ENCODE data around the gene CBX7. TPM values are rescaled to one million over a fixed set of nuclear protein-coding genes. Genes with fewer than 3 reads are reported as not detected.

Gene CBX7
- polyA plus RNA-seq (2013, experiment 1 of 2), result 1.5 TPM
- 1.3 TPM for polyA plus RNA-seq (2013, experiment 2 of 2)

DNA sequence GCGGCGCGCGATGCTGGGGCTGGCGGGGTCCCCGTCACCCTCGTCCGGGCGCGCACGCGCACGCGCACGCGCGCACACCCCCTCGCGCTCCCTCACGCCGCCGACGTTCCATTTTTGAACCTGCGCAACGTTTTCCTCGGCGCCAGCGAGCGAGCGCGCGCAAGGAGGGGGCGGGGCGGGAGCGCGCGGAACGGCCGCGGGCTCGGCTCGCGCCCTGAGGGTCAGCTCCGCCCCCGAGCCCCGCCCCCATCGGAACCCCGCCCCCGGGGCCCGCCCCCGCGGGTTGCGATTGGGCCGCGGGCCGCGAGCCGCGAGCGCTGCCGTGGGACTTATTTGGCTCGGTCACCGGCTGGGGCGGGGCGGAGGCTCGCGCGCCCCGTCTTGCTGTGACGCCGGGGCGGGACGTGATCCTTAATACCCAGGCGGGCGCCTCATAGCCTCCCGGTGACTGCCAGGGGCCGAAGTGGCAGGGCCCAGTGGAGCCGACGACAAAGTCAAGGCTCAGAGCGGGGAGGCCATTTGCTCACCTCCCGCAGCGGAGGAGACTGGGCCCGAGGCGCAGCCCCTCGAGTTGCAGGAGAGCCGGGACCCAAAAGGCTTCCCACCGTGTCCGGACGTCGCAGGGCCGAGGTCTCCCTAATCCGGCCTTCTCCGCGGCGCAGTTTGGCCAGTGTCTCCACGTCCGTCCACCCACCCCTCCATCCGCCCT lies at the start of gene CBX7:
CBX7 (minus strand) TSS at position 170 of the 709 bp plus-strand sequence. CDS start 236 bp downstream, outside the sequence.
- H4K5ac ChIP-seq (ENCODE audit: low read length), result no peak within 1 kb of the TSS
- peak within 1 kb of the TSS; percentile 48 for H3K4me3 ChIP-seq (ENCODE audit: low read length)
- DNase-seq, result peak; percentile 83
- H2AK5ac ChIP-seq (ENCODE audit: low read length), result no peak within 1 kb of the TSS
- no peak within 1 kb of the TSS for H3K27ac ChIP-seq (ENCODE audit: low read depth, low read length)
- no peak within 1 kb of the TSS for H2BK15ac ChIP-seq (replicated peaks; ENCODE audit: low read depth)
- H2BK120ac ChIP-seq (ENCODE audit: low read depth, low read length), result no peak within 1 kb of the TSS
- H3K79me1 ChIP-seq (ENCODE audit: low read length), result no peaks in the 10 kb centered on the region
- H3K9ac ChIP-seq (ENCODE audit: low read length), result peak within 1 kb of the TSS; percentile 74
- no peak within 1 kb of the TSS for H4K8ac ChIP-seq (ENCODE audit: low read depth, low read length)
- H3K23ac ChIP-seq (ENCODE audit: low read length), result peak within 1 kb of the TSS; percentile 19
- peak within 1 kb of the TSS; percentile 88 for H3K56ac ChIP-seq (ENCODE audit: low read length)
- peak within 1 kb of the TSS; percentile 69 for H3K4me2 ChIP-seq (ENCODE audit: low read length)
- H3K27me3 ChIP-seq (ENCODE audit: insufficient read depth, low read length, poor library complexity), result peaks cover 5% of the 10 kb centered on the region
- no peak within 1 kb of the TSS for H2BK5ac ChIP-seq (ENCODE audit: low read length)
- H3K4ac ChIP-seq (ENCODE audit: low read depth, low read length), result peak within 1 kb of the TSS; percentile 25
- peak within 1 kb of the TSS; percentile 54 for H3K18ac ChIP-seq (ENCODE audit: low read length)
- no CpG with 5 or more reads among the region's 98 CpGs for WGBS (ENCODE audit: extremely low coverage, insufficient coverage, low lambda C conversion rate)
- no peaks in the 10 kb centered on the region for H3K79me2 ChIP-seq (ENCODE audit: control insufficient read depth, insufficient read depth, low read length)
- H3K36me3 ChIP-seq (ENCODE audit: control insufficient read depth, insufficient read depth, low read length), result no peaks in the 10 kb centered on the region
- no peaks in the 10 kb centered on the region for H3K4me1 ChIP-seq (ENCODE audit: control insufficient read depth, low read depth, low read length)

DNA sequence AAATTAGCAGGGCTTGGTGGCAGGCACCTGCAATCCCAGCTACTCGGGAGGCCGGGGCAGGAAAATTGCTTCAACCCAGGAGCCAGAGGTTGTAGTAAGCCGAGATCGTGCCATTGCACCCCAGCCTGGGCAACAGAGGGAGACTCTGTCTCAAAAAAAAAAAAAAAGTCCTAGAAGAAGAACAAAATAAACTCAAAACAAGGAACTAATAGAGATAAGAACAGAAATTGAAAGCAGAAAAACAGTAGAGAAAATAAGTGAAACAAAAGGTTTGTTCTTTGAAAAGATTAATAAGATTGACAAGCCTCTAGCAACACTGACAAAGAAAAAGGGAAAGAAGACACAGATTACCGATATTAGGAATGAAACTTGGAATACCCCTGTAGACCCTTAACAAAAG lies 45.1 kb upstream of the CBX7 start:
- Histone ChIP-seq H3K27ac (ENCODE audit: low read depth, low read length) (no peak overlapping the region), H2BK5ac (ENCODE audit: low read length) (no peak overlapping the region), H3K79me1 (ENCODE audit: low read length) (no peaks in the 10 kb centered on the region), H2AK5ac (ENCODE audit: low read length) (no peak overlapping the region), H3K36me3 (ENCODE audit: control insufficient read depth, insufficient read depth, low read length) (no peaks in the 10 kb centered on the region), H3K23ac (ENCODE audit: low read length) (no peak overlapping the region), H3K4ac (ENCODE audit: low read depth, low read length) (no peak overlapping the region), H4K8ac (ENCODE audit: low read depth, low read length) (no peak overlapping the region), H3K4me2 (ENCODE audit: low read length) (no peak overlapping the region), H3K9ac (ENCODE audit: low read length) (no peak overlapping the region), H3K27me3 (ENCODE audit: insufficient read depth, low read length, poor library complexity) (no peaks in the 10 kb centered on the region), H2BK120ac (ENCODE audit: low read depth, low read length) (no peak overlapping the region), H4K5ac (ENCODE audit: low read length) (no peak overlapping the region), H3K56ac (ENCODE audit: low read length) (no peak overlapping the region), H3K79me2 (ENCODE audit: control insufficient read depth, insufficient read depth, low read length) (no peaks in the 10 kb centered on the region), H3K4me3 (ENCODE audit: low read length) (no peak overlapping the region), H3K4me1 (ENCODE audit: control insufficient read depth, low read depth, low read length) (no peaks in the 10 kb centered on the region), H2BK15ac (replicated peaks; ENCODE audit: low read depth) (no peak overlapping the region), H3K18ac (ENCODE audit: low read length) (no peak overlapping the region)
- WGBS (ENCODE audit: extremely low coverage, insufficient coverage, low lambda C conversion rate), result no CpG with 5 or more reads among the region's 5 CpGs
- no peak for DNase-seq

DNA sequence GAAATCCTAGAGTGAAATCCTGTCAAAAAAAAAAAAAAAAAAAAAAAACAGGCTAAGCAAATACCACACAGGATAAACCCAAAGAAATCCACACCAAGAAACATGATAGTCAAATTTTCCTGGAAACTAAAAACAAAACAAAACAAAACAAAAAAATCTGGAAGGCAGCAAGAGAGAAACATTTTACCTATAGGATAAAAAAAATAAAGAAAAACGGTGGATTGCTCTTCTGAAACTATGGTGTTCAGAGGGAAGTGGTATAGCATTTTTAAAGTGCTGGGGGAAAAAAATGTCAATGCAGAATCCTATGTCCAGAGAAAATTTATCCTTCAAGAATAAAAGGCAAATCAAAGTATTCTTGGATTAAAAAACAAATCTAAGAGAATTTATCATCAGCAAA lies 41.6 kb upstream of the CBX7 start:
- Histone ChIP-seq H3K4ac (ENCODE audit: low read depth, low read length) (no peak overlapping the region), H2BK120ac (ENCODE audit: low read depth, low read length) (no peak overlapping the region), H2BK15ac (replicated peaks; ENCODE audit: low read depth) (no peak overlapping the region), H3K4me3 (ENCODE audit: low read length) (no peak overlapping the region), H3K36me3 (ENCODE audit: control insufficient read depth, insufficient read depth, low read length) (no peaks in the 10 kb centered on the region), H3K9ac (ENCODE audit: low read length) (no peak overlapping the region), H3K79me2 (ENCODE audit: control insufficient read depth, insufficient read depth, low read length) (no peaks in the 10 kb centered on the region), H3K23ac (ENCODE audit: low read length) (no peak overlapping the region), H2BK5ac (ENCODE audit: low read length) (no peak overlapping the region), H3K56ac (ENCODE audit: low read length) (no peak overlapping the region), H3K4me2 (ENCODE audit: low read length) (no peak overlapping the region), H4K8ac (ENCODE audit: low read depth, low read length) (no peak overlapping the region), H2AK5ac (ENCODE audit: low read length) (no peak overlapping the region), H3K27me3 (ENCODE audit: insufficient read depth, low read length, poor library complexity) (no peaks in the 10 kb centered on the region), H3K18ac (ENCODE audit: low read length) (no peak overlapping the region), H4K5ac (ENCODE audit: low read length) (no peak overlapping the region), H3K4me1 (ENCODE audit: control insufficient read depth, low read depth, low read length) (no peaks in the 10 kb centered on the region), H3K27ac (ENCODE audit: low read depth, low read length) (no peak overlapping the region), H3K79me1 (ENCODE audit: low read length) (no peaks in the 10 kb centered on the region)
- DNase-seq, result no peak
- WGBS (ENCODE audit: extremely low coverage, insufficient coverage, low lambda C conversion rate), result no CpG with 5 or more reads among the region's 1 CpG

DNA sequence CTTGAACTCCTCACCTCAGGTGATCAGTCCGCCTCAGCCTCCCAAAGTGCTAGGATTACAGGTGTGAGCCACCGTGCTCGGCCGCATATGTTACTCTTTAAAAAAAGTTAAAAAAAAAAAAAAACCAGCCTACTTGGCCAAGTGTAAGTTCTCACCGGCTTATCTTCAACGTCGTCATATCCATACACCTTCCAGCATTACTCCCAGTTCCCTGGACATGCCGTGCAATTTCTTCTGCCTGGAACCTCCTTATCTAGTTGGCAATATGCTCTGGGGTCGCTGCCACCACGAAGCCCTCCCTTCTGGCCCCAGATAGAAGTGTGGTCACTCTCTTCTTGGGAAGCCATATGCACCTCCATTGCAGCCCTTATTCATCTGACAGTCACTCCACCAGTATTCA lies 36.3 kb upstream of the CBX7 start:
- no peak overlapping the region for H4K5ac ChIP-seq (ENCODE audit: low read length)
- H3K4me1 ChIP-seq (ENCODE audit: control insufficient read depth, low read depth, low read length), result no peaks in the 10 kb centered on the region
- H3K18ac ChIP-seq (ENCODE audit: low read length), result no peak overlapping the region
- no peak overlapping the region for H4K8ac ChIP-seq (ENCODE audit: low read depth, low read length)
- H3K79me2 ChIP-seq (ENCODE audit: control insufficient read depth, insufficient read depth, low read length), result no peaks in the 10 kb centered on the region
- H3K79me1 ChIP-seq (ENCODE audit: low read length), result no peaks in the 10 kb centered on the region
- no peak overlapping the region for H3K4me3 ChIP-seq (ENCODE audit: low read length)
- H2BK120ac ChIP-seq (ENCODE audit: low read depth, low read length), result no peak overlapping the region
- H3K9ac ChIP-seq (ENCODE audit: low read length), result no peak overlapping the region
- no peak overlapping the region for H3K4ac ChIP-seq (ENCODE audit: low read depth, low read length)
- no peak overlapping the region for H2AK5ac ChIP-seq (ENCODE audit: low read length)
- no peak overlapping the region for H3K27ac ChIP-seq (ENCODE audit: low read depth, low read length)
- WGBS (ENCODE audit: extremely low coverage, insufficient coverage, low lambda C conversion rate), result no CpG with 5 or more reads among the region's 10 CpGs
- no peak overlapping the region for H3K23ac ChIP-seq (ENCODE audit: low read length)
- DNase-seq, result no peak
- no peaks in the 10 kb centered on the region for H3K27me3 ChIP-seq (ENCODE audit: insufficient read depth, low read length, poor library complexity)
- no peak overlapping the region for H2BK5ac ChIP-seq (ENCODE audit: low read length)
- no peak overlapping the region for H3K56ac ChIP-seq (ENCODE audit: low read length)
- H3K36me3 ChIP-seq (ENCODE audit: control insufficient read depth, insufficient read depth, low read length), result no peaks in the 10 kb centered on the region
- no peak overlapping the region for H3K4me2 ChIP-seq (ENCODE audit: low read length)
- H2BK15ac ChIP-seq (replicated peaks; ENCODE audit: low read depth), result no peak overlapping the region

DNA sequence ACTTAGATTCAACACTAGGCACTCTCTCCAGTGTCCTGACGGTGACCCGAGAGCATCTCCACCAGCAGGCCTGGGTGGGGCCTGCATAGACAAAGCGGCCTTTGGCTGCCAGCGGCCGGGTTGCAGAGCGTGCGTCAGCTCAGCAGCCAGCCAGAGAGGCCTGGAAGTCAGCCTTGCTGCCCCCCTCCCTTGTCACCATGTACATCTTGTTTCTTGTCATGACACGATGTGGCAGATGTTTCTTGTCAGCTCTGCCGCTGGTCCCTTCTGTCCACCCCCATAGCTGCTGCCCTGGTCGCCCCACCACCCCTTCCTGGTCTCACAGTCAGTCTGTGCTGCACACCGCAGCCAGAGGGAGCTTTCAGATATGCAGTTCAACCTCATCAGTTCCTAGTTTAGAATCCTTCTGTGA lies 33.1 kb upstream of the CBX7 start:
- no peak overlapping the region for H3K18ac ChIP-seq (ENCODE audit: low read length)
- H3K56ac ChIP-seq (ENCODE audit: low read length), result no peak overlapping the region
- H2BK5ac ChIP-seq (ENCODE audit: low read length), result no peak overlapping the region
- H4K8ac ChIP-seq (ENCODE audit: low read depth, low read length), result no peak overlapping the region
- no peak overlapping the region for H3K4me3 ChIP-seq (ENCODE audit: low read length)
- H3K36me3 ChIP-seq (ENCODE audit: control insufficient read depth, insufficient read depth, low read length), result no peaks in the 10 kb centered on the region
- no peaks in the 10 kb centered on the region for H3K4me1 ChIP-seq (ENCODE audit: control insufficient read depth, low read depth, low read length)
- no peak overlapping the region for H2BK15ac ChIP-seq (replicated peaks; ENCODE audit: low read depth)
- no peaks in the 10 kb centered on the region for H3K79me2 ChIP-seq (ENCODE audit: control insufficient read depth, insufficient read depth, low read length)
- H3K79me1 ChIP-seq (ENCODE audit: low read length), result no peaks in the 10 kb centered on the region
- H3K9ac ChIP-seq (ENCODE audit: low read length), result no peak overlapping the region
- WGBS (ENCODE audit: extremely low coverage, insufficient coverage, low lambda C conversion rate), result no CpG with 5 or more reads among the region's 11 CpGs
- no peak overlapping the region for H3K4ac ChIP-seq (ENCODE audit: low read depth, low read length)
- H2BK120ac ChIP-seq (ENCODE audit: low read depth, low read length), result no peak overlapping the region
- H2AK5ac ChIP-seq (ENCODE audit: low read length), result no peak overlapping the region
- H3K27ac ChIP-seq (ENCODE audit: low read depth, low read length), result no peak overlapping the region
- no peak overlapping the region for H4K5ac ChIP-seq (ENCODE audit: low read length)
- no peak overlapping the region for H3K4me2 ChIP-seq (ENCODE audit: low read length)
- no peak for DNase-seq
- H3K23ac ChIP-seq (ENCODE audit: low read length), result no peak overlapping the region
- no peaks in the 10 kb centered on the region for H3K27me3 ChIP-seq (ENCODE audit: insufficient read depth, low read length, poor library complexity)

Measured in mesendoderm (in vitro differentiated cells).